HG03520 (cell line): ENCODE data around the gene SLC9A3.

Experiments used
- ATAC-seq: cut with Tn5 transposase; IDR thresholded peaks from one replicate; pipeline ENCODE4 v1.9.1; 2021; ENCODE audit warnings: mild to moderate bottlenecking, moderate library complexity; ENCODE audit not compliant: unreplicated experiment

SLC9A3 gene

DNA sequence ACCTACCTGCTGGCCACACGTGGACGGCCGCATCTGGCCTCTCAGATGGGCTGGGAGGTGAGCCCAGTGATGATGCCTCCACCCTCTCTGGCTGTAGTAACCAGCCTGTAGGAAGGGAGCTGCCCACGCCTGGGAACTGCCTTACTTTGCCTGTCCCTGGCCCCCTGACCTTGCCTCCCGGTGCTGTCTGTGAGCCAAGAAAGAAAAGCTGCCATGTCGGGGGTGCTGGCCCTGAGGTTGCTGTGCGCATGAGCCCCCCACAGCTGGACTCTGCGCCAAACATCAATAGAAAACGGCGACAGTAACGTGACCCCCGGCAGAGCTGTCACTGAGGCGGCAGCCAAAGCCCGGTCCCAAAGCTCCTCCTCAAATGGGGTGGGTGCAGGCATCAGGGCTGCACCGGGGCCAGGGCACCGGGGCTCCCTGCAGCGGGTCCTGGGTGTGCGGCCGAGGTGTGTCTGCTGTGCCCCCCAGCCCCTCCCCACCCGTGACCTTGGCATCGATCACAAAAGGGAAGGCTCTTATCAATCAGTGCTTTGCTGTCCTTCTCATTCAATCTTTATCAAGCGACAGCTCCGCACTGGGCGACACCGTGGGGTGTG lies 15.3 kb upstream of the SLC9A3 start:
- ATAC-seq = no peak

DNA sequence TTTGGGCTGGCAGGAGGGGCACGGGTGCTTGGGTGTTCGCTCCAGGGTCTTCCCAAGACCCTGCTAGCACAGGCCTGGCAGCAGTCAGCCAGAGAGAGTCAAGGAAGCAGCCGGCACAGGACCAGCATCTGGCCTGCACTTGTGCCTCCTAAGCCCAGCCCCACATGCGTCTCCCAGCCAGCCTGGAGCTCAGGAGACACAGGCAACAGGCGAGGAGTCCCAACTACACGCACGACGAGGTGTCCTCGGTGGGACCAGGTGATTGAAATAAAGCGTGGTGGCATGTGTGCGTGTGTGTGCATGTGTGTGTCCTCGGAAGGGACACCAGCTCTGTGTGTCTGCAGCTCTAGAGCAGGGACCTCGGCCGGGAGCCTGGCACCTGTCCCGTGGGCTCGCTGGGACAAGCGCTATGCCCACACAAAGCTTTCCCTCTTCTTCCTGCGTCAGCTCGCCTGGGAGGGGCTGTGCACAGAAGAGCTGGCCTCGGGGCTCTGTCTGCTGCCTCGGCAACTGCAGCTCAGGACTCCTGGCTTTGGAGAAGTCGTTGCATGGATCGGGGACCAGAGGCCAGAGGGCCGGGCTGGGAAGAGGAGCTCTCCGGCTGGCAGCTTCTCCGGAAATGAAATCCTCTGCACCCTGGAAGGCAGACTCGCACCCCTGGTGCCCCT lies 14.7 kb upstream of the SLC9A3 start:
- no peak for ATAC-seq

DNA sequence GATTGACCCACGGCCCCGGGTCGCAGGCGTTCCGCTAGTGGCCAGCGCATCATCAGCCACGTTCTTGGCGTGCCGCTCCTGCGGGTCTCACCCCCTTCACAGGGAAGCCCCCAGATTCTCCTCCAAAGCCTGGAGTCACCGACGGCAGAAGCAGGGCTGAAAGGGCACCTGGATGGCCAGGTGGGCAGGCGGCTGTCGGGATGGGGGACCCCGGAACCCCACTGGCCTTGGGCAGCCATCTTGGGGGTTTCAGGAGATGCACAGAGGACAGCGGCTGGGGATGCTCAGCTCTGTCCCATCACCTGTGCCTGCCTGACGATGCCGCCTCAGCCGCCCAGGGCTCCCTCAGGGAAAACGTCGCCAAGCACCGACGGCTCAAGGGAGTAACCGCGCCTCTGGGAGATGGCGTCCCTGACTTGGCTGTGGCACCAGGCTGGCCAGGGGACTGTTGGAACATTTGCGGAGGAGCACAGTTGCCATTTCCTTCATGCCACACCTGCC lies 14.1 kb upstream of the SLC9A3 start:
- ATAC-seq = no peak

DNA sequence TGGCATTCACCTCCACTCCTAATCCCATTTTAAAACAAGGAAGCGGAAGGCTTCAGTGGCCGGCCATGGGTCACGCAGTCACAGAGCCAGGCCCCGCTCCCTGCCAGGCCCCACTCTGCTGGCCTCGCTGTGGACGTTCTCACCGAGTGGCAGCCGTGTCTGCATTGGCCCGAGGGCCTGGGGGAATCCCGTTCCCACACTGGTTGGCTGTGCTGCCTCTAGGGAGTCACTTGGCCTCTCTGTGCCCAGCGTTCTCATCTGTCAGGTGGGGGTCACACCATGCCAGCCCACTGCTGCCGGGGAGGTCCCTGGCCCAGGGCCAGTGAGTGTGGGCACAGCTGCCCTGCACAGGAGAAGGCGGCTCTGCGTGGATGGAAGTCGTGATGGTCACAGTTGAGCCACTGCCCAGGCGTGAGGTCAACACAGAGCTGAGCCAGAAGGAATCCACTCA lies 13.4 kb upstream of the SLC9A3 start:
- no peak for ATAC-seq

DNA sequence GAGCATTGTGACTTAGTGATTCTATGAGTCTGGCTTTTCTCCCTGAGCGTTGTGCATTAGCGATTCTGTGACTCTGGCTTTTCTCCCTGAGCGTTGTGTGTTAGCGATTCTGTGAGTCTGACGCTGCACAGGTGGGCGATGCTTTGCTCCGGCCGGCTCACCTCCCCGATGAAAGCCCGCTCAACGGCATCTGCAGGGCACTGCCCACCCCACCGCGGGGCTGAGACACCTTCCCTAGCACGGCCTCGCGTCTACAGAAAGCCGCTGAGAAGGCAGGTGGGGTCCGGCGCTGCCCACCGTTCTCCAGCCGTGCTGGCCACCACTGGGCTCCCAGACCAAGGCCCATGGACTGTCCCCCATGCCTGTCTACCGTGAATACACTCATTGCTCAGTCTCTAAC lies 12.8 kb upstream of the SLC9A3 start:
- ATAC-seq = no peak

DNA sequence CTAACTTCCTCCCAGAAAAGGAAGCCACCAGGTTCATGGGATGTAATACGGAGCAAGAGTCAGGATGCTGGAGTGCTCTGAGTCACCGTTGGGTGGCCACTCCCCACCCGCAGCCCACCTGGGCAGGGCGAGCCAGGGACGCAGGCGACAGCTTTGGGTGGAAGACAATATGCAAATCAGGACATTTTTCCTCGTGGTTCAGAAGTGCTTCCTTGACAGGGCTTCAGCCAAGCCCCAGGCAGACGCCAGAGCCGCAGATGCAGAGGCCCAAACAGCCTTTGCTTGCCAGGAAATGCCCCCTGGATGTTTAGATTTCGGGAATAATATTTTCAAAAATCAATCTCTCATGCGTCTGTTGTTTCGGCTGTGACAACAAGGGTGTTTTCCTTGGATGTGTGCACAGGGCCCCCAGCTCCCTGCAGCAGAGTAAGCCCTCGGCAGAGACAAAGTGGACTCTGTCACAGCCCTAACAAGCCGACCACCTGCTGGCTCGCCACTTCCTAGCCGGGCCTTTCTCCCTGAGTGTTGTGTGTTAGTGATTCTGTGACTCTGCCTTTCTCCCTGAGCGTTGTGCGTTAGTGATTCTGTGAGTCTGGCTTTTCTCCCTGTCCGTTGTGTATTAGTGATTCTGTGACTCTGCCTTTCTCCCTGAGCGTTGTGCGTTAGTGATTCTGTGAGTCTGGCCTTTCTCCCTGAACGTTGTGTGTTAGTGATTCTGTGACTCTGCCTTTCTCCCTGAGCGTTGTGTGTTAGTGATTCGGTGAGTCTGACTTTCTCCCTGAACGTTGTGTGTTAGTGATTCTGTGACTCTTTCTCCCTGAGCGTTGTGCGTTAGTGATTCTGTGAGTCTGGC lies 11.8 kb upstream of the SLC9A3 start:
- ATAC-seq = no peak

DNA sequence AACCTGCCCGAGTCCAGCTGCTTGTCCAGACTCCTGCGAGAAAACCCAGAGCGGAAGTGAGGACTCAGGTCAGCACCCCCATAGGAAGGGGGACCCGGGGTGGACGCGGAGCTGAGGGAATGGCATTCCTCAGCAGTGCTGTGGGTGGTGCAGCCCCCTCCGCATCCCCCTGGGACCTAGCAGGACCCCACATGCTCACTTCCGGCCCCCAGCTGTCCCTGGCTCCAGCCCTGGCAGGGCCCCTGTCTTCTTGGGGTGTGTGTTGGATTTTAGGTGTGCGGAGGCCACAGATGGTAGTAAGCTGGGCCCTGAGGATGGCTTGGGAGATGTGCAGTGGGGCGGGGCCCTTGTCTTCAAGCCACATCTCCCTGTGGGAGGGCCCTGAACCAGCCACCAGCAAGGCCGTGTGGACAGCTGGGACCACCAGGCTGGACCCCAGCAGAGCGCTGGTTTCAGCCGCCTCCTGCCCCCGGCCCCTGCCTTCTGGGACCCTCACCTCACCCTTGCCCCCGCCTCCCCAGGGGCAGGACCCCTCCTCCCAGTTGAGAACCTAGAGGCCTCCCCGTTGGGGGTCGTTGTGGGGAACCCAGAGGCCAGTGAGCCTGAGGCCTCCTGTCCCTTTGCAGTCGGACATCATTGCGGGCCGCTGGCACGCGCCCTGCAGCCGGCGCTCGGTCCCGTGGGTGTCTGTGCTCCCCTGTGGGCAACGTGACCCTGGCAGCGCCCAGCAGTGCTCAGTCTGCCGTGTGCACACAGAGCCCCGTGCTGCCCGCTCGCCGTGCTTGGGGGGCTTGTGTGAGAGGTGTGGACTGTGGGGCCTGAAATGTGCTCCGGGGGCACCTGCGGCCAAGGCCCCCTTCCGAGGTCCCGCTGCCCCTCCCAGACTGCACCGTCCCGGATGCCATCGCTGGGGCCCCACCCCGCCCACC lies 10.8 kb upstream of the SLC9A3 start:
- no peak for ATAC-seq

DNA sequence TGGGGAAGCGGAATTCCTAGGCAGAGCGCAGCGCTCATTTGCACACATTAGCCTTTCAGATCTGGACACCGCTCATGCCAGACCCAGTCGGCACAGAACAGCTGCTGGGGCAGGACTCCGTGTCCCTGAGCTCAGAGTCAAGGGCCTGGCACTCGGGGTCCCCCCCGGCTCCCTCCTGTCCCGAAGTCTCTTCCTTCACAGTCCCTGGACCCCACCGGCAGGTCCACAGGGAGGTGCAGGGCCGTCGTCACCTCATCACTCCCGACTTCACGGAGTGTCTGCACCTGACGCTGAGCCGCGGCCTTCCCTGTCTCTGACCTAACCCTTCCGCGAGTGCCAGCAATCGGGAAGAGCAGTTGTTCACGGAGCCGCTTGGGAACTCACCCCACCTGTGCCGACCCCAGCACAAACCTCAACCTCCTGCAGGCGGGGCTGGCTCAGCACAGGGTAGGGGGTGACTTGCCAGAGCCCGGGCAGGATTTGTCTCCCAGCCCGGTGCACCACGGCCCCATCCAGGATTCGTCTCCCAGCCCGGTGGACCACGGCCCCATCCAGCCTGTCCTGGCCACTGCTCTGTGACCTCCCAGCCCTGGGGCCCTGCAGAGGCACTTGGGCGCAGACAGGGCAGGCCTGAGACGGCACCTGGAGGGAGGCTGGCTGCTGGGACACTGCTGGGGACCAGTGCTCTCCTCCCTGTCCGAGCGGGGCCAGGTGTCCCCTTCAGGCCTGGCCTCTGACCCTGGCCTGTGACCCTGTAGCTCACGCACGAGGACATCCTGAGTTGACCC lies 9.9 kb upstream of the SLC9A3 start:
- ATAC-seq = no peak

DNA sequence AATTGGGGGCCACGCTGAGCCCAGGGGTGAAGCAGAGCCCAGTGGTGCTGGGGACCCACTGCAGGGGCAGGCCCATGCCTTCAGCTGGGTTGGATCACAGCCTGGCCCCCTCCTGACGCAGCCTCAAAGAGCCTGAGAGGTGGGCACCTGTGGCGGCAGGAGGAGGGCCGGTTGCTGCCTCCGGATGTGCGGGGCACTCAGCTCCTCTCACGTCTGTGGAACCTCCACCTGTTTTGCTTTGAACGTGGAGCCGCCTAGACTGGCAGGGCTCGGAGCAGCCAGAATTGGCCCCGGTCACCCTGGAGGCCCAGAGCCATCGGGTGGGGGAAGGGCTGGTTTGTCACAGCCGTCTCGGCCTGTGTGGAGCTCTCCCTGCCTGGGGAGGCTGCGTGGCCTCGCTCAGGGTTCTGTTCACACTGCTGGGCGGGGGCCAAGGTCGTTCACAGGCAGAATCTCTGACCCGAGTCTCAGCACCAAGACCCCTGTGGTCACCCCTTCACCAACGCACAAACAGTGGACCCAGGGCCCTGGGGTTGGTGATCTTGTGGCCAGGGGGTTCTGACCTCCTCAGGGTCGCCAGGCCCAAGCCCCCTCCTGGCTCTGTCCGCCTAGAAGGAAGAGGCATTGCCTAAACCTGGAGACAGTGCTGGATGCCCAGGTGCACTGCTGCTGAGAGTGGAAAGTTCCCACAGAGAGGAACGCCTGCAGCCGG lies 9.2 kb upstream of the SLC9A3 start:
- no peak for ATAC-seq

DNA sequence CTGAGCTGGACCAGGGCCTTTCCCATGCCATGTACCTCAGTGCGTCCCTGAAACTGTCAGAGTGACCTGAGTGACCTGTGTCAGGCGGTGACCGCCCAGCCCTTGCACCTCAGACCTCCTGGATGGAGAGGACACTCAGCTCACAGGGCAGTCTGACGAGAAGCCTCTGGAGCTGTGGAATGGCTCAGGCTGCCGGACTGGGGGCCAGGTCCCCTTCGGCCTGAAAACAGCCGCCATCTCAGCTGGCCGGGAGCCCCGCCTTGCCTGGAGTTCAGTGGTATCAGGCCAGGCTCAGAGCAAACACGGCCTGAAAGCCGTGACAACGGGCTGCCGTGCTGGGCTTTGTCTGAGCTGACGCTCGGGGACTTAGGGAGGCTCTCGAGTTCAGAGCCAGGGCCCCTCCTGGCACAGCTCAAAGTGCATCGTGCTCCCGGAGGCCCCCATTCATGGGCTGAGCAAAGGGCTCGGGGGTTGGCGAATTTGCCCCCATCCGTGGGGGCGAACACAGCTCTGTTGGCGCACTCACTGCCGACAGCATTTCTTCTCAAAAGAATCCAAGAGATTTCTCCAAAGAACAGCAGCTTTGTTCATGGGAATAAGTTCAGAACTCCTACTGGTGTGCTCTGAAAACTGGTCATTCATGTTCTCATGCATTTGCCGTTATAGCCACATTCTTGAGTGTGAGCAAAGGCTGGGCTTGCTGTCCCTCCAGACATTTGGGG lies 8.4 kb upstream of the SLC9A3 start:
- ATAC-seq = no peak

DNA sequence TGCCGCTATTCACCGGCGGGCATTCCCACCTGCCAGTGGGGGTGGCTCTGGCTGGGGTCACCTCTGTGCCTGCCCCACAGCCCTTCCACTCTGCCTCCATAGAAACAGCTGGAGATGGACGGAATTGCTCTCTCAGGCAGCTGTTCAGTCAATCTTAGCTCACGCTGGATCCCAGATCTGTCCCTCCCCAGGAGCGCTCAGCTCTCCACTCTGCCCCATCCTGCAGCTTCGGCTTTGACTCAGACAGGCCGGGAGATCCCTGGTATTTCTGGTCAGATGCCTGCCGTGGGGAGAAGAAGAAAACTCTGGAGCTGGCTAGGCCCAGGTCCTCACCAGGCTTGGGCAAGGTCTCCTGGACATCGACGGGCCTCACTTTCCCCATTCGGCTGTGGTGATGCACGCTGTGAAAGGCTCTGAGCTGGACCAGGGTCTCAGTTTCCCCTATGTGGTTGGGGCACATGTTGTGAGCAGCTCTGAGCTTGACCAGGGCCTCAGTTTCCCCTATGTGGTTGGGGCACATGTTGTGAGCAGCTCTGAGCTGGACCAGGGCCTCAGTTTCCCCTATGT lies 7.6 kb upstream of the SLC9A3 start:
- ATAC-seq = no peak

DNA sequence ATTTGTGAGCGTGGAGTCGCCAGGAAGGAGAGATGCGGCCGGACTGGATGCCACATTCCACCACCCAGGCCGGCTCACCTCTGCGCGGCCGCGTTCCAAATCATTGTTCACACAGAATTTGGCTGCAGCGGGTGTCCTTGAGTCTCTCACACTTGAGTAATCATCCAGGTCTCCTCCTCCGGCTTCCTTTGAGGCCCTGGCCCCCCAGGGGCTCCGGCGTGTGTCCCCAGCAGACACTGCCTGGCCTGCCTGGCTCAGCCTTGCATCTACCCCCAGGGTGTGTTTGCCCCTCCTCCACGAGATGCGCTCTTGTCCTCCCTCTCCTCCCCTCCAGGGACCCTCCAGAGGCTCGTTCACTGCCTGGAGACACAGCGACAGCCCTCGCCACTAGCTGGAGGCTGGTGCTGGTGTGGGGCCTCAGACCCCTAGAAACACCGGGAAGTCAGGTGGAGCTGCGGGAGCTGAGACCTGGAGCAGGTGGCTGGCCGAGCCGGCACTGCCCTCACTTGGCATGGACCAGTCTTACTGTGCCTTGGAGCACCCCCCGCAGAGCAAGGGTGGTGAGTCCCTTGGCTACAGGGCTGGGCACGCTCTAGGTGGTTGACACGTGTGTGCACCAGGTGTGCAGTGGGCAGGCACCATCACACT lies 7.0 kb upstream of the SLC9A3 start:
- ATAC-seq = no peak

DNA sequence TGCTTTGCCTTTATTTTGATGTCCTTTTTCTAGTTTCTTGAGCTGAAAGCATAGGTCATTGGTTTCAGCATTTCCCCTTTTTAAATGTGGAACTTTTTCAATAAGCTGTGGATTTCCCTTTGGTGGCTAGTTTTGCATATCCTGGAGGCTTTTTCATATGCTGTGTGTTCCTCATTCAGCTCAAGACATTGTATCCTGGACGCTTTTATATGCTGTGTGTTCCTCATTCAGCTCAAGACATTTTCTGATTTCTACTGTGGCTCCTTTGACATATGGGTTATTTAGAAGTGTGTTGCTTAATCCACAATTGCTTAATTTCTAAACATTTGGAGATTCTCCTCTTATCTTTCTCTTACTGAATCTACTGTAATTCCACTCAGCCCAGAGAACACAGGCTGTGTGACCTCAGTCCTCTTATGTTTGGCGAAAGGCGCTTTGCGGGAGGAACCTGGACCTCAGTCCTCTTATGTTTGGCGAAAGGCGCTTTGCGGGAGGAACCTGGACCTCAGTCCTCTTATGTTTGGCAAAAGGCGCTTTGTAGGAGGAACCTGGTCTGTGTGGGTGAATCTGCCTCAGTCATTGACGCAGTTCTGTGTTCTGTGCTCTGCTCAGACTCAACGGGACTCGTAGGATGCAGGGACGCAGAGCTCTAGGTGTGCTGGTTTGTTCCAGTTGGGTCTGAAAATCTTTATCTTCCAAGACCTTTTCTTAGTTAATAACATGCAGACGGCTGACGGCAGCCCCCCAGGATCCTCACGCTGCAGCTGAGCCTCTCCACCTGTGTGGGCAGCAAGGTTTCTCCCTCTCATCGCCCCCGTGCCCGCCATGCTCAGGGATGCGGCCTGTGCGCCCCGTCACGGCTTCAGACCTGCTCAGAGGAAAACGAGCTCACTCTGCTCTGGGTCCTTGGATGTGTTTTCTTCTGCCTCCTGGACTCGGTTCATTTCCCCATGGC lies 6.0 kb upstream of the SLC9A3 start:
- no peak for ATAC-seq

DNA sequence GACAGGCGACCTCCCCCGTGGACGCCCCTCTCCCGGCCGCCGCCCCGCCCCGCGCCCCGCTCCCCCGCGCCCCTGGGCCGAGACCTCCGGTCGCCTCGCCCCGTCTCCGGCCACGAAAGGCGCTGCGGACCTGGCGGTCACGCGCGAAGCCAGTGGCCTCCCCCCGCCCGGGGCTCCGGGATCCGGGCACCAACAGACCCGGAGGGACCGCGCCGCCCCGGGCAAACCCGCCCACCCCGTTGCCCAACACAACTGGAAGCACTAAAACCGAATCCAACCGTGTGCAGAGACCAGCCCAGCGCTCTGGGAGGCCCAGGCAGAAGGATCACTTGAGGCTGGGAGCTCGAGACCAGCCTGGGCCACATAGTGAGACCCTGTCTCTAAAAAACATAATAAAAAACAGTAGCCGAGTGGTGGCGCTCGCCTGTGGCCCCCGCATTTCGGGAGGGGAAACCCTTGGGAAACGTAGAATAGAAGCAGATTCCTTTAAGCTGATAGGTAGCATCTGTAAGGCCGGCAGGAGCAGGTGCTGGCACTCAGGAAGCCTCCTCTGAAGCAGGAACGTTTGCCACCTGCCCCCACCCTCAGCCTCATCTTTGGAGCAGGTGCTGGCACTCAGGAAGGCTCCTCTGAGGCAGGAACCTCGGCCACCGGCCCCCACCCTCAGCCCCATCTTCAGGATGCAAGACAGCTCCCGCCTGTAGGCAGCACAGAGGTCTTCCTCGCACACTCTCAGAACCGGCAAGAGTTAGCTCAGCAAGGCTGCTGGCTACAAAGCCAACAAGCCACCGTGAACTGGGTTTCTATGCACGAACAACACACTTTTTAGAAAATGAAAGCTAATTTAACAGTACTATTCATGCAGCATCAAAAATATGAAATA lies 4.6 kb upstream of the SLC9A3 start:
- ATAC-seq = no peak
